ENCODE measurements around the gene KRT2.

DNA sequence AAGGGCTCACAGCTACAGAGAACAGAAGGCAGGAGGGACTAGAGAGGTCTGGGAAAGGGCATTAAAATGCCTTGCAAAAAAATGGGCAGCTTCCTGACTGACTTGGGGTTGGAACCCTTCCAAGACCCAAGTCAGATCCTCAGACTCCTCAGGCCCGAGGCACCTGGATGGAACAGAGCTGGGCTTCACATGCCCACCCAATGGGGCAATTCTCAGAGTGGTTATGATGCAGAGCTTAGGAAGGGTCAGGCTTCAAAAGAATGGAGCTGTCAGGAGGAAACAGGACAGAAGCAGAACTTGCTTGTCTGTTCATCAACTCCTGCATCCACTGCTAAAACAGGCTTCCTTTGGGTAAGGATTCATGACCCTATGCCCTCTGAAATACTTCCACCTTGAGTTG is 37.9 kb upstream of the KRT2 start:
- TF ChIP-seq, protein P1, sequence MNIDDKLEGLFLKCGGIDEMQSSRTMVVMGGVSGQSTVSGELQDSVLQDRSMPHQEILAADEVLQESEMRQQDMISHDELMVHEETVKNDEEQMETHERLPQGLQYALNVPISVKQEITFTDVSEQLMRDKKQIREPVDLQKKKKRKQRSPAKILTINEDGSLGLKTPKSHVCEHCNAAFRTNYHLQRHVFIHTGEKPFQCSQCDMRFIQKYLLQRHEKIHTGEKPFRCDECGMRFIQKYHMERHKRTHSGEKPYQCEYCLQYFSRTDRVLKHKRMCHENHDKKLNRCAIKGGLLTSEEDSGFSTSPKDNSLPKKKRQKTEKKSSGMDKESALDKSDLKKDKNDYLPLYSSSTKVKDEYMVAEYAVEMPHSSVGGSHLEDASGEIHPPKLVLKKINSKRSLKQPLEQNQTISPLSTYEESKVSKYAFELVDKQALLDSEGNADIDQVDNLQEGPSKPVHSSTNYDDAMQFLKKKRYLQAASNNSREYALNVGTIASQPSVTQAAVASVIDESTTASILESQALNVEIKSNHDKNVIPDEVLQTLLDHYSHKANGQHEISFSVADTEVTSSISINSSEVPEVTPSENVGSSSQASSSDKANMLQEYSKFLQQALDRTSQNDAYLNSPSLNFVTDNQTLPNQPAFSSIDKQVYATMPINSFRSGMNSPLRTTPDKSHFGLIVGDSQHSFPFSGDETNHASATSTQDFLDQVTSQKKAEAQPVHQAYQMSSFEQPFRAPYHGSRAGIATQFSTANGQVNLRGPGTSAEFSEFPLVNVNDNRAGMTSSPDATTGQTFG (tag by site-specific recombination; IDR thresholded peaks at IDR 0.05; ENCODE audit: borderline replicate concordance), result no peak
- TF ChIP-seq, protein P2, sequence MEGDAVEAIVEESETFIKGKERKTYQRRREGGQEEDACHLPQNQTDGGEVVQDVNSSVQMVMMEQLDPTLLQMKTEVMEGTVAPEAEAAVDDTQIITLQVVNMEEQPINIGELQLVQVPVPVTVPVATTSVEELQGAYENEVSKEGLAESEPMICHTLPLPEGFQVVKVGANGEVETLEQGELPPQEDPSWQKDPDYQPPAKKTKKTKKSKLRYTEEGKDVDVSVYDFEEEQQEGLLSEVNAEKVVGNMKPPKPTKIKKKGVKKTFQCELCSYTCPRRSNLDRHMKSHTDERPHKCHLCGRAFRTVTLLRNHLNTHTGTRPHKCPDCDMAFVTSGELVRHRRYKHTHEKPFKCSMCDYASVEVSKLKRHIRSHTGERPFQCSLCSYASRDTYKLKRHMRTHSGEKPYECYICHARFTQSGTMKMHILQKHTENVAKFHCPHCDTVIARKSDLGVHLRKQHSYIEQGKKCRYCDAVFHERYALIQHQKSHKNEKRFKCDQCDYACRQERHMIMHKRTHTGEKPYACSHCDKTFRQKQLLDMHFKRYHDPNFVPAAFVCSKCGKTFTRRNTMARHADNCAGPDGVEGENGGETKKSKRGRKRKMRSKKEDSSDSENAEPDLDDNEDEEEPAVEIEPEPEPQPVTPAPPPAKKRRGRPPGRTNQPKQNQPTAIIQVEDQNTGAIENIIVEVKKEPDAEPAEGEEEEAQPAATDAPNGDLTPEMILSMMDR (tag by site-specific recombination; IDR thresholded peaks at IDR 0.05), result no peak
- TF ChIP-seq ZNF837 (tag by site-specific recombination; IDR thresholded peaks at IDR 0.05) (no peak), ZNF274 (IDR thresholded peaks at IDR 0.05; ENCODE audit: low read length) (no peak), ZNF274 (tag by site-specific recombination; IDR thresholded peaks at IDR 0.05; ENCODE audit: borderline replicate concordance) (no peak), ZNF324 (tag by site-specific recombination; IDR thresholded peaks at IDR 0.05) (no peak), ZNF132 (tag by site-specific recombination; IDR thresholded peaks at IDR 0.05; ENCODE audit: borderline replicate concordance) (no peak), ZNF26 (tag by site-specific recombination; IDR thresholded peaks at IDR 0.05) (no peak)
- TF ChIP-seq, protein P3, sequence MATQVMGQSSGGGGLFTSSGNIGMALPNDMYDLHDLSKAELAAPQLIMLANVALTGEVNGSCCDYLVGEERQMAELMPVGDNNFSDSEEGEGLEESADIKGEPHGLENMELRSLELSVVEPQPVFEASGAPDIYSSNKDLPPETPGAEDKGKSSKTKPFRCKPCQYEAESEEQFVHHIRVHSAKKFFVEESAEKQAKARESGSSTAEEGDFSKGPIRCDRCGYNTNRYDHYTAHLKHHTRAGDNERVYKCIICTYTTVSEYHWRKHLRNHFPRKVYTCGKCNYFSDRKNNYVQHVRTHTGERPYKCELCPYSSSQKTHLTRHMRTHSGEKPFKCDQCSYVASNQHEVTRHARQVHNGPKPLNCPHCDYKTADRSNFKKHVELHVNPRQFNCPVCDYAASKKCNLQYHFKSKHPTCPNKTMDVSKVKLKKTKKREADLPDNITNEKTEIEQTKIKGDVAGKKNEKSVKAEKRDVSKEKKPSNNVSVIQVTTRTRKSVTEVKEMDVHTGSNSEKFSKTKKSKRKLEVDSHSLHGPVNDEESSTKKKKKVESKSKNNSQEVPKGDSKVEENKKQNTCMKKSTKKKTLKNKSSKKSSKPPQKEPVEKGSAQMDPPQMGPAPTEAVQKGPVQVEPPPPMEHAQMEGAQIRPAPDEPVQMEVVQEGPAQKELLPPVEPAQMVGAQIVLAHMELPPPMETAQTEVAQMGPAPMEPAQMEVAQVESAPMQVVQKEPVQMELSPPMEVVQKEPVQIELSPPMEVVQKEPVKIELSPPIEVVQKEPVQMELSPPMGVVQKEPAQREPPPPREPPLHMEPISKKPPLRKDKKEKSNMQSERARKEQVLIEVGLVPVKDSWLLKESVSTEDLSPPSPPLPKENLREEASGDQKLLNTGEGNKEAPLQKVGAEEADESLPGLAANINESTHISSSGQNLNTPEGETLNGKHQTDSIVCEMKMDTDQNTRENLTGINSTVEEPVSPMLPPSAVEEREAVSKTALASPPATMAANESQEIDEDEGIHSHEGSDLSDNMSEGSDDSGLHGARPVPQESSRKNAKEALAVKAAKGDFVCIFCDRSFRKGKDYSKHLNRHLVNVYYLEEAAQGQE (tag by site-specific recombination; IDR thresholded peaks at IDR 0.05), result no peak
- TF ChIP-seq, protein P4, sequence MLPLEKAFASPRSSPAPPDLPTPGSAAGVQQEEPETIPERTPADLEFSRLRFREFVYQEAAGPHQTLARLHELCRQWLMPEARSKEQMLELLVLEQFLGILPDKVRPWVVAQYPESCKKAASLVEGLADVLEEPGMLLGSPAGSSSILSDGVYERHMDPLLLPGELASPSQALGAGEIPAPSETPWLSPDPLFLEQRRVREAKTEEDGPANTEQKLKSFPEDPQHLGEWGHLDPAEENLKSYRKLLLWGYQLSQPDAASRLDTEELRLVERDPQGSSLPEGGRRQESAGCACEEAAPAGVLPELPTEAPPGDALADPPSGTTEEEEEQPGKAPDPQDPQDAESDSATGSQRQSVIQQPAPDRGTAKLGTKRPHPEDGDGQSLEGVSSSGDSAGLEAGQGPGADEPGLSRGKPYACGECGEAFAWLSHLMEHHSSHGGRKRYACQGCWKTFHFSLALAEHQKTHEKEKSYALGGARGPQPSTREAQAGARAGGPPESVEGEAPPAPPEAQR (tag by site-specific recombination; IDR thresholded peaks at IDR 0.05), result no peak
